ENCODE measurements around the gene OLFM1.
"Not testable (repeated sequence)": the region's sequence is repeated elsewhere in the genome, so short reads cannot be mapped to it uniquely, and the experiment has no call there.

OLFM1 gene

GRCh38 chr9:135147474-135147805, 60.0 kb downstream of the OLFM1 start:
- no peak overlapping the region for H3K4me3 ChIP-seq (ENCODE audit: low read depth, low read length)
- DNase-seq (ENCODE audit: low read depth): no peak
- TF ChIP-seq CTCF (IDR thresholded peaks at IDR 0.05; ENCODE audit: low read depth, low read length, missing control alignments): no peak

DNA sequence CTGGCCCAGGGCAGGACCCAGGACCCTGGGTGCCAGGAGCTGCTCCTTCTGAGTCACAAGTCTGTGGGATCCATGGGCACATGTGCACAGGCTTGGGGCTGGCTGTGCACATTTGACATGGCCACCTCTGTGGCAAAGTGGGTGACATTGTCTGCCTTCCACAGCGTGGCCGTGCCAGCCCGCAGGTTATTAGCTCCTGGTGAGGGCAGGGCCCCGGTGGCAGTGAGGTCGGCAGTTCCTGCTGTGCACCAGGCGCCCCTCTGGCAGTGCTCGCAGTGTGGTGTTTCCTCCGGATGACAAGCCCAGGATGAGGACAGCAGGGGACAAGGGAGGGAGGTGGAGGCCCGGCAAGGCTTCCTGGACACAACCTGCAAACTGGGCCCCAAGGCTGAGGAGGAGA, 60.5 kb downstream of the OLFM1 start:
- TF ChIP-seq CTCF (IDR thresholded peaks at IDR 0.05; ENCODE audit: low read depth, low read length, missing control alignments): no peak
- H3K4me3 ChIP-seq (ENCODE audit: low read depth, low read length): no peak overlapping the region

GRCh38 chr9:135148386-135148785, 60.9 kb downstream of the OLFM1 start:
- no peak for TF ChIP-seq CTCF (IDR thresholded peaks at IDR 0.05; ENCODE audit: low read depth, low read length, missing control alignments)
- H3K4me3 ChIP-seq (ENCODE audit: low read depth, low read length): no peak overlapping the region
- DNase-seq (ENCODE audit: low read depth): no peak

More for the DNA sequence above, 60.5 kb downstream of the OLFM1 start:
- no peak for DNase-seq (ENCODE audit: low read depth)

DNA sequence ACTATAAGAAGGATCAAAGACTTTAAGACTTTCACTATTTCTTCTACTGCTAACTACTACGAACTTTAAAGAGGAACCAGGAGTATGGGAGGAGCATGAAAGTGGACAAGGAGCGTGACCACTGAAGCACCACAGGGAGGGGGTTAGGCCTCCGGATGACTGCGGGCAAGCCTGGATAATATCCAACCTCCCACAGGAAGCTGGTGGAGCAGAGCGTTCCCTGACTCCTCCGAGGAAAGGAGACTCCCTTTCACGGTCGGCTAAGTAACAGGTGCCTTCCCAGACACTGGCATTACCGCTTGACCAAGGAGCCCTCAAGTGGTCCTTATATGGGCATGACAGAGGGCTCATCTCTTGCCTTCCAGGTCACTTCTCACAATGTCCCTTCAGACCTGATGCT, 62.4 kb downstream of the OLFM1 start:
- DNase-seq (ENCODE audit: low read depth): not testable (repeated sequence)

DNA sequence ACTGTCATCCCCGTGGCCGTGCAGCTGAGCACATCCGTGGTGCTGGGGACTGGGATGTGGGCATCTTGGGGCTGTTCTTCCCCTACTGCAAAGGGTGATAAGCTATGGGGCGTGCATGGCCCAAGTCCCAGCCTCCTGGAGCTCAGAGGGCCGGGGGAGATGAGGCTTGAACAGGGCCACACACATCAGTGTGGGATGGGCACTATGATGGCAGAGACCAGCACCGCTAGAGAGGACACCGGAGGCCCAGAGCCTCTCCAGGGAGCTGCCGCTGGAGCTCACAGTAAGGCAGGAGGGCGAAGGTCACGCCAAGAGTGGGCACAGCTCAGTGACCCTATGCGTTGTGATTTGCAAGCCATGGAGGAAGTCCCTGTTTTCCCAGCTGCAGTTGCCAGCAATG, 63.5 kb downstream of the OLFM1 start:
- no peak for TF ChIP-seq CTCF (IDR thresholded peaks at IDR 0.05; ENCODE audit: low read depth, low read length, missing control alignments)
- no peak for DNase-seq (ENCODE audit: low read depth)
- H3K4me3 ChIP-seq (ENCODE audit: low read depth, low read length): no peak overlapping the region

More for the DNA sequence above, 62.4 kb downstream of the OLFM1 start:
- not testable (repeated sequence) for H3K4me3 ChIP-seq (ENCODE audit: low read depth, low read length)

- no peak for DNase-seq (ENCODE audit: low read depth)
- no peak overlapping the region for H3K4me3 ChIP-seq (ENCODE audit: low read depth, low read length)
- no peak for TF ChIP-seq CTCF (IDR thresholded peaks at IDR 0.05; ENCODE audit: low read depth, low read length, missing control alignments)
These were observed 64.5 kb downstream of the OLFM1 start for GRCh38 chr9:135151757-135152613.

GRCh38 chr9:135152614-135153334, 65.3 kb downstream of the OLFM1 start:
- no peak for TF ChIP-seq CTCF (IDR thresholded peaks at IDR 0.05; ENCODE audit: low read depth, low read length, missing control alignments)
- DNase-seq (ENCODE audit: low read depth): no peak
- no peak overlapping the region for H3K4me3 ChIP-seq (ENCODE audit: low read depth, low read length)
